Subcutaneous adipose tissue (tissue), 4 donors: ENCODE measurements around the gene ZNF544. TPM values are rescaled to one million over a fixed set of nuclear protein-coding genes. Genes with fewer than 3 reads are reported as not detected.

ENCODE experiments used
- CTCF ChIP-seq: fragments of 450-650 bp; IDR thresholded peaks from one replicate; pipeline ENCODE4 v1.5.1; 2016; ENCODE audit warnings: low read depth, mild to moderate bottlenecking, control low read depth, antibody characterized with exemption, moderate library complexity
- total RNA-seq, 4 donors: library from RNA; depleted of rRNA; stranded (reverse); fragments of >200 nt; gene quantifications; one replicate each; pipeline ENCODE4 v1.1.0, GENCODE V29; 2016

The ZNF544 gene
- total RNA-seq, 4 donors from 2014 or later: 8.7 to 19.6 (median 13.9) TPM

DNA sequence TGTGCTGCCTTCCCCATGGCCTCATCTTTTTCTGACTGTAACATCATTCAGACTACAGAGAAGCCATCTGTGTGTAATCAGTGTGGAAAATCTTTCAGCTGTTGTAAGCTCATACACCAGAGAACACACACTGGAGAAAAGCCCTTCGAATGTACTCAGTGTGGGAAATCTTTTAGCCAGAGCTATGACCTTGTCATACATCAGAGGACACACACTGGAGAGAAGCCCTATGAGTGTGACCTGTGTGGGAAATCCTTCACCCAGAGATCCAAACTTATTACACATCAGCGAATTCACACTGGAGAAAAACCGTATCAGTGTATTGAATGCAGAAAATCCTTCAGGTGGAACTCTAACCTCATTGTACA lies 32.9 kb downstream of the ZNF544 start:
- TF ChIP-seq CTCF: no peak

GRCh38 chr19:58261968-58262921 lies 33.5 kb downstream of the ZNF544 start:
- no peak for TF ChIP-seq CTCF

DNA sequence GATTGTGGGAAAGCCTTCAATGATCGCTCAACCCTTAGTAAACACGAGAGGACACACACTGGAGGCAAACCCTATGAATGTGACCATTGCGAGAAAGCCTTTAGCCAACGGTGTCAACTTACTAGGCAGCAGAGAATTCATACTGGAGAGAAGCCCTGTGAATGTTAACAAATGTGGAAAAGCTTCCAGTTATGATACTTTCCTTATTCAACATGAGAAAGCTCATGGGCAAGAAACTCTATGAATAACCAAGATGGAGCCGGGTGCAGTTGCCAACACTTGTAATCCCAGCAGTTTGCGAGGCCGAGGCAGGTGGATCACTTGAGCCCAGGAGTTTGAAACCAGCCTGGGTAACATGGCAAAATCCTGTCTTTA lies 34.2 kb downstream of the ZNF544 start:
- TF ChIP-seq CTCF: no peak

- no peak for TF ChIP-seq CTCF
These were observed 36.4 kb downstream of the ZNF544 start for GRCh38 chr19:58265100-58265499.

- TF ChIP-seq CTCF: no peak
These were observed 39.6 kb downstream of the ZNF544 start for GRCh38 chr19:58268344-58268743.

GRCh38 chr19:58274771-58275201 lies 46.1 kb downstream of the ZNF544 start:
- TF ChIP-seq CTCF: no peak

- no peak for TF ChIP-seq CTCF
These were observed 46.9 kb downstream of the ZNF544 start for GRCh38 chr19:58275564-58275963.
